ENCODE results near the gene DPRX. TPM values are rescaled to one million over a fixed set of nuclear protein-coding genes. Genes with fewer than 3 reads are reported as not detected.
A peak's percentile ranks its signal among the peaks of the same experiment; 100 is the strongest.

DPRX gene
- total RNA-seq, 2 experiments from 2014 or later: not detected

GRCh38 chr19:53621885-53622740, 9.7 kb upstream of the DPRX start:
- intact Hi-C loops (cut with micrococcal nuclease): no loop called here
- Mint-ChIP-seq H3K27me3 (ENCODE audit: low read depth) (no peaks in the 10 kb centered on the region), H3K4me3 (no peak overlapping the region), H3K36me3 (ENCODE audit: low read depth) (no peaks in the 10 kb centered on the region), H3K9me3 (peaks cover 6% of the 10 kb centered on the region), H3K27ac (no peak overlapping the region), H3K4me1 (ENCODE audit: low read depth) (no peaks in the 10 kb centered on the region)
- CTCF ChIA-PET: no interaction called here
- DNase-seq: no peak

GRCh38 chr19:53624771-53625545, 6.8 kb upstream of the DPRX start:
- no peak overlapping the region for H3K27ac Mint-ChIP-seq
- DNase-seq: peak; percentile 9
- intact Hi-C loops (cut with micrococcal nuclease): no loop called here
- no peaks in the 10 kb centered on the region for H3K4me1 Mint-ChIP-seq (ENCODE audit: low read depth)
- no peaks in the 10 kb centered on the region for H3K27me3 Mint-ChIP-seq (ENCODE audit: low read depth)
- peaks cover 6% of the 10 kb centered on the region for H3K9me3 Mint-ChIP-seq
- no peak overlapping the region for H3K4me3 Mint-ChIP-seq
- CTCF ChIA-PET: interaction anchor here (0.7 kb wide), 1 partner anchor 1663 kb away, joined by 3 read pairs; no protein-coding TSS in a partner anchor
- H3K36me3 Mint-ChIP-seq (ENCODE audit: low read depth): no peaks in the 10 kb centered on the region

GRCh38 chr19:53626486-53626885, 5.3 kb upstream of the DPRX start:
- intact Hi-C loops (cut with micrococcal nuclease): no loop called here
- no peak for DNase-seq
- Mint-ChIP-seq H3K4me3 (no peak overlapping the region), H3K36me3 (ENCODE audit: low read depth) (no peaks in the 10 kb centered on the region), H3K27me3 (ENCODE audit: low read depth) (no peaks in the 10 kb centered on the region), H3K27ac (no peak overlapping the region), H3K9me3 (peaks cover 6% of the 10 kb centered on the region), H3K4me1 (ENCODE audit: low read depth) (no peaks in the 10 kb centered on the region)
- CTCF ChIA-PET: no interaction called here

GRCh38 chr19:53626976-53627375, 4.8 kb upstream of the DPRX start:
- H3K4me1 Mint-ChIP-seq (ENCODE audit: low read depth): no peaks in the 10 kb centered on the region
- intact Hi-C loops (cut with micrococcal nuclease): no loop called here
- no peak overlapping the region for H3K4me3 Mint-ChIP-seq
- no peaks in the 10 kb centered on the region for H3K27me3 Mint-ChIP-seq (ENCODE audit: low read depth)
- peaks cover 9% of the 10 kb centered on the region for H3K9me3 Mint-ChIP-seq
- no peak for DNase-seq
- H3K27ac Mint-ChIP-seq: no peak overlapping the region
- peaks cover 1% of the 10 kb centered on the region for H3K36me3 Mint-ChIP-seq (ENCODE audit: low read depth)
- CTCF ChIA-PET: no interaction called here

GRCh38 chr19:53634768-53635167, 3.0 kb downstream of the DPRX start:
- no peak overlapping the region for H3K4me3 Mint-ChIP-seq
- no peaks in the 10 kb centered on the region for H3K27me3 Mint-ChIP-seq (ENCODE audit: low read depth)
- H3K27ac Mint-ChIP-seq: no peak overlapping the region
- H3K9me3 Mint-ChIP-seq: peaks cover 26% of the 10 kb centered on the region
- H3K4me1 Mint-ChIP-seq (ENCODE audit: low read depth): no peaks in the 10 kb centered on the region
- peaks cover 1% of the 10 kb centered on the region for H3K36me3 Mint-ChIP-seq (ENCODE audit: low read depth)
- CTCF ChIA-PET: no interaction called here
- intact Hi-C loops (cut with micrococcal nuclease): no loop called here
- no peak for DNase-seq

- Mint-ChIP-seq H3K9me3 (peaks cover 24% of the 10 kb centered on the region), H3K27me3 (ENCODE audit: low read depth) (no peaks in the 10 kb centered on the region), H3K4me3 (no peak overlapping the region), H3K4me1 (ENCODE audit: low read depth) (no peaks in the 10 kb centered on the region), H3K36me3 (ENCODE audit: low read depth) (no peaks in the 10 kb centered on the region), H3K27ac (no peak overlapping the region)
- CTCF ChIA-PET: no interaction called here
- intact Hi-C loops (cut with micrococcal nuclease): no loop called here
- no peak for DNase-seq
Observed at GRCh38 chr19:53639471-53639870, 7.7 kb downstream of the DPRX start.

GRCh38 chr19:53642381-53643099, 10.7 kb downstream of the DPRX start:
- no peaks in the 10 kb centered on the region for H3K4me1 Mint-ChIP-seq (ENCODE audit: low read depth)
- H3K27ac Mint-ChIP-seq: no peak overlapping the region
- intact Hi-C loops (cut with micrococcal nuclease): no loop called here
- peaks cover 16% of the 10 kb centered on the region for H3K9me3 Mint-ChIP-seq
- DNase-seq: no peak
- no peaks in the 10 kb centered on the region for H3K27me3 Mint-ChIP-seq (ENCODE audit: low read depth)
- H3K4me3 Mint-ChIP-seq: no peak overlapping the region
- no peaks in the 10 kb centered on the region for H3K36me3 Mint-ChIP-seq (ENCODE audit: low read depth)
- CTCF ChIA-PET: no interaction called here

- CTCF ChIA-PET: no interaction called here
Observed at GRCh38 chr19:53644061-53644816, 12.4 kb downstream of the DPRX start.

GRCh38 chr19:53646144-53646543, 14.3 kb downstream of the DPRX start:
- H3K9me3 Mint-ChIP-seq: peaks cover 17% of the 10 kb centered on the region

More at GRCh38 chr19:53644061-53644816, 12.4 kb downstream of the DPRX start:
- Mint-ChIP-seq H3K36me3 (ENCODE audit: low read depth) (no peaks in the 10 kb centered on the region), H3K27ac (no peak overlapping the region), H3K9me3 (peaks cover 21% of the 10 kb centered on the region), H3K4me1 (ENCODE audit: low read depth) (no peaks in the 10 kb centered on the region), H3K27me3 (ENCODE audit: low read depth) (no peaks in the 10 kb centered on the region), H3K4me3 (no peak overlapping the region)
- no peak for DNase-seq
- intact Hi-C loops (cut with micrococcal nuclease): no loop called here

GRCh38 chr19:53647350-53647749, 15.6 kb downstream of the DPRX start:
- H3K36me3 Mint-ChIP-seq (ENCODE audit: low read depth): no peaks in the 10 kb centered on the region
- no peaks in the 10 kb centered on the region for H3K4me1 Mint-ChIP-seq (ENCODE audit: low read depth)
- intact Hi-C loops (cut with micrococcal nuclease): no loop called here
- H3K4me3 Mint-ChIP-seq: no peak overlapping the region
- CTCF ChIA-PET: no interaction called here
- no peak for DNase-seq
- H3K27ac Mint-ChIP-seq: no peak overlapping the region
- H3K27me3 Mint-ChIP-seq (ENCODE audit: low read depth): no peaks in the 10 kb centered on the region
- peaks cover 14% of the 10 kb centered on the region for H3K9me3 Mint-ChIP-seq

More at GRCh38 chr19:53646144-53646543, 14.3 kb downstream of the DPRX start:
- Mint-ChIP-seq H3K4me1 (ENCODE audit: low read depth) (no peaks in the 10 kb centered on the region), H3K27ac (no peak overlapping the region), H3K36me3 (ENCODE audit: low read depth) (no peaks in the 10 kb centered on the region), H3K4me3 (no peak overlapping the region), H3K27me3 (ENCODE audit: low read depth) (no peaks in the 10 kb centered on the region)
- intact Hi-C loops (cut with micrococcal nuclease): no loop called here
- DNase-seq: no peak
- CTCF ChIA-PET: no interaction called here

GRCh38 chr19:53647792-53648191, 16.0 kb downstream of the DPRX start:
- Mint-ChIP-seq H3K4me3 (no peak overlapping the region), H3K27ac (no peak overlapping the region), H3K36me3 (ENCODE audit: low read depth) (no peaks in the 10 kb centered on the region), H3K9me3 (peaks cover 13% of the 10 kb centered on the region), H3K27me3 (ENCODE audit: low read depth) (no peaks in the 10 kb centered on the region), H3K4me1 (ENCODE audit: low read depth) (no peaks in the 10 kb centered on the region)
- no peak for DNase-seq
- CTCF ChIA-PET: no interaction called here
- intact Hi-C loops (cut with micrococcal nuclease): no loop called here
